Neutrophil (primary cell): ENCODE measurements around the gene MEOX2.
A peak's percentile ranks its signal among the peaks of the same experiment; 100 is the strongest.

Source experiments
- H3K27ac ChIP-seq: fragments of 200-600 bp; sonication (generic); 2 replicates; pipeline ENCODE4 v1.5.1; 2016; ENCODE audit warnings: mild to moderate bottlenecking, moderate library complexity
- H3K27me3 ChIP-seq: fragments of 200-600 bp; sonication (generic); 2 replicates; pipeline ENCODE4 v1.6.0; 2016; ENCODE audit warnings: mild to moderate bottlenecking
- H3K36me3 ChIP-seq: fragments of 200-600 bp; sonication (generic); 2 replicates; pipeline ENCODE4 v1.5.1; 2017
- H3K4me1 ChIP-seq, 2 experiments: fragments of 200-600 bp in 1 of 2; sonication (generic) in 1 of 2; 1 replicate in 1 of 2; 2 replicates in 1 of 2; pipeline versions ENCODE4 v1.5.1 to v1.6.1; 2013 to 2016; ENCODE audit warnings: low read depth in 1 of 2, low read length in 1 of 2, mild to moderate bottlenecking in 1 of 2, moderate library complexity in 1 of 2; ENCODE audit not compliant: control insufficient read depth in 1 of 2, insufficient read depth in 1 of 2
- H3K4me3 ChIP-seq, 2 experiments: fragments of 200-600 bp in 1 of 2; sonication (generic) in 1 of 2; 1 replicate in 1 of 2; 2 replicates in 1 of 2; pipeline ENCODE4 v1.5.1; 2013 to 2016; ENCODE audit warnings: low read depth in 1 of 2, low read length in 1 of 2, mild to moderate bottlenecking in 1 of 2, moderate library complexity in 1 of 2
- H3K9me3 ChIP-seq: fragments of 200-600 bp; sonication (generic); 2 replicates; pipeline ENCODE4 v1.5.1; 2016
- TF ChIP-seq, protein P1 (sequence below): fragments of 200-600 bp; sonication (generic); IDR thresholded peaks from 2 replicates; pipeline ENCODE4 v1.5.1; 2016; ENCODE audit warnings: antibody characterized with exemption

Gene MEOX2

DNA sequence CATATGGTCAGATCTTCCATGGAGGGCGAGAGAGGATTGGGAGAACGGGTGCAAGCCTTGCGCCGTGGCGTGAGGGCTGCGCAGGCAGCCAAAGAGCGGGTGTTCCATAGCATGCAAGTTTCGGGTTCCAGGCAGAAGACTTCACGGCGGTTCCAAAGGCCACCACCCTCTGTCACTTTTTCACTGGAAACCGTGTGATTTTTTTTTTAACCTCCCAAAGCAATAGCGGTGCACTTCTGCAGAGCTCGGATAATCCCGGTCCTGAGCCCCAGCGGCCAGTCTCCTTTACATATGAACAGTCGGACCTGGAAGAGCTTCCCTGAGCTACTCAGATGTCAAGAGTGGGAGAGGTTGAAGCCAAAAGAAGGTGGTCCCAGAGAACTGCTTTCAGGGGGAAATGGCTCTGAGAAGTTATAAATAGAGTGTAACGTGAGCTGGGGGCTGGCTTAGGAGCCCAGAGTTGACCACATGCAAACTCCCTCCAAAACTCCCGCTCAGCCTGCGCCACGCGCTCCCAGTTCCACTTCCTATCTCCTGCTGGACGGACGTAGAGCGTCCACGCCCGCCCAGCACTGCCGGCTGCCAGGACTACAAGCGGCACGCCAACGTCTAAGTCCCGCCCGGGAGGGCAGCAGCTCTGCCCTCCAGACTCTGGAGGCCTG, at the start of gene MEOX2:
Gene MEOX2 (minus strand): TSS at position 389 of the 662 bp plus-strand sequence. CDS start 281 bp downstream, at position 108.
- peaks cover 93% of the 10 kb centered on the region for H3K27me3 ChIP-seq
- H3K9me3 ChIP-seq: no peaks in the 10 kb centered on the region
- no peaks in the 10 kb centered on the region for H3K36me3 ChIP-seq
- H3K4me3 ChIP-seq: no peak within 1 kb of the TSS
- H3K27ac ChIP-seq: no peak within 1 kb of the TSS
- TF ChIP-seq, protein P1, sequence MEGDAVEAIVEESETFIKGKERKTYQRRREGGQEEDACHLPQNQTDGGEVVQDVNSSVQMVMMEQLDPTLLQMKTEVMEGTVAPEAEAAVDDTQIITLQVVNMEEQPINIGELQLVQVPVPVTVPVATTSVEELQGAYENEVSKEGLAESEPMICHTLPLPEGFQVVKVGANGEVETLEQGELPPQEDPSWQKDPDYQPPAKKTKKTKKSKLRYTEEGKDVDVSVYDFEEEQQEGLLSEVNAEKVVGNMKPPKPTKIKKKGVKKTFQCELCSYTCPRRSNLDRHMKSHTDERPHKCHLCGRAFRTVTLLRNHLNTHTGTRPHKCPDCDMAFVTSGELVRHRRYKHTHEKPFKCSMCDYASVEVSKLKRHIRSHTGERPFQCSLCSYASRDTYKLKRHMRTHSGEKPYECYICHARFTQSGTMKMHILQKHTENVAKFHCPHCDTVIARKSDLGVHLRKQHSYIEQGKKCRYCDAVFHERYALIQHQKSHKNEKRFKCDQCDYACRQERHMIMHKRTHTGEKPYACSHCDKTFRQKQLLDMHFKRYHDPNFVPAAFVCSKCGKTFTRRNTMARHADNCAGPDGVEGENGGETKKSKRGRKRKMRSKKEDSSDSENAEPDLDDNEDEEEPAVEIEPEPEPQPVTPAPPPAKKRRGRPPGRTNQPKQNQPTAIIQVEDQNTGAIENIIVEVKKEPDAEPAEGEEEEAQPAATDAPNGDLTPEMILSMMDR: no peak
- no peaks in the 10 kb centered on the region for H3K4me1 ChIP-seq

DNA sequence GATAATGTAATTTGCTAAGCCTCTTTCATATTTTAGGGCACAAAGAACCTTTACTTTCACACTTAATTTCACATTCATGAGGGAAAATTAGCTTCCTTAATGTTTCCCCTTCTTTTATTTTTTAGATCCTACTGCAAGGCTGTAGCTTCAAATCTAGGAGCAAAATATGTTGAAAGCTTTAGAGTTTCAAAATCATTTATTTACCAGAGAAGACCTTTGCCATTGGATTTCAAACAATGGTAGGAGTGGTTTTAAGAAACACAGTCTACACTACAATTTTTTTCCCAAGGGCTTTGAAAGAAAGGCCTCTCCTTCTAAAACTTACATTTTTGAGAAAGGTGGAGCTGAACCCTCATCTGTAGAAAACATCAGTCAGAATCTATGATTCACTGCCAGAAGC, 43.3 kb upstream of the MEOX2 start:
- TF ChIP-seq, protein P1: no peak
- H3K27me3 ChIP-seq: no peaks in the 10 kb centered on the region
- H3K4me1 ChIP-seq: no peaks in the 10 kb centered on the region
- no peaks in the 10 kb centered on the region for H3K36me3 ChIP-seq
- H3K9me3 ChIP-seq: no peaks in the 10 kb centered on the region
- H3K4me3 ChIP-seq: no peak overlapping the region
- H3K27ac ChIP-seq: no peak overlapping the region

DNA sequence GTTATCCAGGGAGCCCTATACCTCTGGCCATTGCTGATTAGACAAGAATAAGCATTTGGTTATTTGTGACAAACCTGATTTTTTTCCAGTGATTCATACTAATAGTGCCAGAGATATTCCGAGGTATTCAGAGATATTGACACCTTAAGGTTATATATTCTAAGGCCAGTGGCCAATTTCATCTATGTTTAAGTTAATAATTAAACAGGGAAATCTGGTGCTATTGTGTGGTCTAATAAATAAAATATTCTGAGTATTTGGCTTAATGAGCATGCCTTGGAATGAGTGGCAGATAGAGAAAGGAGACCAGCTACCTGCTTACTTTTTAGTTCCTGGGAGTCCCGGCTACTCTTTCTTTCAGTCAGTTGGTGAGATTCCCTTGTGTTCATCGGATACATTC, 38.6 kb upstream of the MEOX2 start:
- H3K27ac ChIP-seq: no peak overlapping the region
- no peaks in the 10 kb centered on the region for H3K4me1 ChIP-seq
- TF ChIP-seq, protein P1: no peak
- H3K4me3 ChIP-seq: no peak overlapping the region
- H3K36me3 ChIP-seq: no peaks in the 10 kb centered on the region
- no peaks in the 10 kb centered on the region for H3K27me3 ChIP-seq
- H3K9me3 ChIP-seq: no peaks in the 10 kb centered on the region

DNA sequence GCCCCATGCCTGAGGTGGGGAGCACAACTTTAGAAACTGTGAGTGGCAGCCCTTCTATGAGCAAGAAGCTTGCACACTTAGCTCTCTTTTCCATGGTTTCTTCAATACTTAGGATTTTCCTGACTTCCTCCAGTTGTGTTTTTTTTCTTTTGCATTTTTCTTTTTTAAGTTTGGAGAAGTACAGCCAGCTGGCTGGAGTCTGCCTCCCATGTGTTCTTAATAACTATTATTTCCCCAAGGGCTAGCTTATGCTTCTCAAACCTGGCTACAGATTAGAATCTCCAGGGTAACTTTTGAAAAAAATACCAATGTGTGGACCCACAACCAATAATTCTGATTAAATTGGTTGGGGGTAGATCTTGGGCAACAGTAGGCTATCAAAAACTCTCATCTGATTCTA, 37.4 kb upstream of the MEOX2 start:
- Histone ChIP-seq H3K27ac (no peak overlapping the region), H3K9me3 (no peaks in the 10 kb centered on the region), H3K27me3 (no peaks in the 10 kb centered on the region), H3K4me3 (no peak overlapping the region), H3K4me1 (no peaks in the 10 kb centered on the region), H3K36me3 (no peaks in the 10 kb centered on the region)
- TF ChIP-seq, protein P1: no peak

DNA sequence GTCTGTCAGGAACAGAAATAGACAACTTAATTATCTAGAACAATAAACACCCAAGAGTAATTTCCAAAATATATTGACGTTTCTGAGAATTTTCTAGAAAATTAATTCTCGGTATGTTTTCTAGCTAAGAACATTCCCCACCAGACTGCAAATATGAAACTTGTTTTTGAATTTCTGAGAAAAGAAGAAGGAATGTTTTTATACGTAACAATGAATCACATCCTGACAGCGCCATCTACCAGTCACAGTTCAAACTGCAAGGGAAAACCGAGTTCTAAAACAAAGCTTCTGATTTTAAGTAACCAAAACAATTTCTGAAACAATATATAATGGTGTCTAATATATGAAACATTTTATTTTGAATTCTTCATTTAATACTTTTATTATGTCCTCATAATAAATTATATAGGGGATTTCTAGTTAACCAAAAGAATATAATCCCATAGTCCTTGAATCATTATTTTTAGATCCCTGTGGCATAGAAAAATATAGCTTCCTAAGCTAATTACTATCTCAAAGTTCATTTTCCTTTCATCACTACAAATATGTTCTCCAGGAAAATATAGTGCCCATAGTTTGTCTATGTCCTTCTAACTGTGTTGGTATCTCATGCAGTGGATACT, 34.5 kb upstream of the MEOX2 start:
- H3K36me3 ChIP-seq: no peaks in the 10 kb centered on the region
- H3K27ac ChIP-seq: no peak overlapping the region
- TF ChIP-seq, protein P1: peak; percentile 42
- H3K4me3 ChIP-seq: no peak overlapping the region
- H3K4me1 ChIP-seq: no peaks in the 10 kb centered on the region
- no peaks in the 10 kb centered on the region for H3K27me3 ChIP-seq
- no peaks in the 10 kb centered on the region for H3K9me3 ChIP-seq
